IPS-20b (cell line): ENCODE data around the gene PTPN2.
"Not testable (repeated sequence)": the region's sequence is repeated elsewhere in the genome, so short reads cannot be mapped to it uniquely, and the experiment has no call there.

ENCODE experiments used
- H3K27ac ChIP-seq: one replicate; pipeline ENCODE4 v1.5.1; 2013; ENCODE audit warnings: low read length
- H3K27me3 ChIP-seq: 2 replicates; pipeline ENCODE4 v1.6.1; 2013; ENCODE audit warnings: mild to moderate bottlenecking, low read length, inconsistent platforms; ENCODE audit not compliant: insufficient read depth
- H3K36me3 ChIP-seq: 2 replicates; pipeline ENCODE4 v1.6.1; 2013; ENCODE audit warnings: low read depth, mild to moderate bottlenecking, inconsistent platforms, low read length, moderate library complexity; ENCODE audit not compliant: insufficient read depth
- H3K4me1 ChIP-seq: 2 replicates; pipeline ENCODE4 v1.6.1; 2013; ENCODE audit warnings: mild to moderate bottlenecking, control low read depth, inconsistent platforms, low read length, moderate library complexity; ENCODE audit not compliant: insufficient read depth
- H3K4me3 ChIP-seq: 2 replicates; pipeline ENCODE4 v1.5.1; 2013; ENCODE audit warnings: mild to moderate bottlenecking, low read length, inconsistent platforms
- H3K9ac ChIP-seq: 2 replicates; pipeline ENCODE4 v1.6.1; 2013; ENCODE audit warnings: low read depth, mild to moderate bottlenecking, inconsistent platforms, low read length, moderate library complexity
- H3K9me3 ChIP-seq: 2 replicates; pipeline ENCODE4 v1.6.1; 2013; ENCODE audit warnings: mild to moderate bottlenecking, low read depth, low read length, inconsistent platforms; ENCODE audit not compliant: insufficient read depth

The PTPN2 gene

GRCh38 chr18:12779456-12779855 lies 104.6 kb downstream of the PTPN2 start:
- H3K9me3 ChIP-seq: no peaks in the 10 kb centered on the region

GRCh38 chr18:12779043-12779442 lies 105.0 kb downstream of the PTPN2 start:
- Histone ChIP-seq H3K4me1 (no peaks in the 10 kb centered on the region), H3K36me3 (no peaks in the 10 kb centered on the region), H3K4me3 (no peak overlapping the region), H3K27me3 (no peaks in the 10 kb centered on the region), H3K9ac (no peak overlapping the region), H3K27ac (no peak overlapping the region), H3K9me3 (no peaks in the 10 kb centered on the region)

More at GRCh38 chr18:12779456-12779855, 104.6 kb downstream of the PTPN2 start:
- Histone ChIP-seq H3K27ac (no peak overlapping the region), H3K4me3 (no peak overlapping the region), H3K27me3 (no peaks in the 10 kb centered on the region), H3K4me1 (no peaks in the 10 kb centered on the region), H3K9ac (no peak overlapping the region), H3K36me3 (no peaks in the 10 kb centered on the region)

GRCh38 chr18:12777500-12777944 lies 106.5 kb downstream of the PTPN2 start:
- Histone ChIP-seq H3K27ac (no peak overlapping the region), H3K27me3 (no peaks in the 10 kb centered on the region), H3K36me3 (no peaks in the 10 kb centered on the region), H3K9ac (no peak overlapping the region), H3K4me3 (no peak overlapping the region), H3K9me3 (no peaks in the 10 kb centered on the region), H3K4me1 (no peaks in the 10 kb centered on the region)

GRCh38 chr18:12776821-12777471 lies 107.1 kb downstream of the PTPN2 start:
- H3K4me1 ChIP-seq: no peaks in the 10 kb centered on the region
- no peaks in the 10 kb centered on the region for H3K9me3 ChIP-seq
- H3K9ac ChIP-seq: no peak overlapping the region
- no peak overlapping the region for H3K4me3 ChIP-seq
- no peaks in the 10 kb centered on the region for H3K36me3 ChIP-seq
- H3K27me3 ChIP-seq: no peaks in the 10 kb centered on the region
- H3K27ac ChIP-seq: no peak overlapping the region

DNA sequence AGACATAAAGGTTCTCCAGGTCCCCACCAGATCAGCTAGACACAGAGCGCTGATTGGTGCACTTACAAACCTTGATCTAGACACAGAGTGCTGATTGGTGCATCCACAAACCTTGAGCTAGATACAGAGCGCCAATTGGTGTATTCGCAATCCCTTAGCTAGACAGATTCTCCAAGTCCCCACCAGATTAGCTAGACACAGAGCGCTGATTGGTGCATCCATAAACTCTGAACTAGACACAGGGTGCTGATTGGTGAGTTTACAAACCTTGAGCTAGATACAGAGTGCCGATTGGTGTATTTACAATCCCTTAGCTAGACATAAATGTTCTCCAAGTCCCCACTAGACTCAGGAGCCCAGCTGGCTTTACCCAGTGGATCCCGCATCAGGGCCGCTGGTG lies 107.6 kb downstream of the PTPN2 start:
- not testable (repeated sequence) for H3K4me1 ChIP-seq, H3K9ac ChIP-seq, H3K36me3 ChIP-seq, H3K27ac ChIP-seq, H3K9me3 ChIP-seq, H3K4me3 ChIP-seq, H3K27me3 ChIP-seq

DNA sequence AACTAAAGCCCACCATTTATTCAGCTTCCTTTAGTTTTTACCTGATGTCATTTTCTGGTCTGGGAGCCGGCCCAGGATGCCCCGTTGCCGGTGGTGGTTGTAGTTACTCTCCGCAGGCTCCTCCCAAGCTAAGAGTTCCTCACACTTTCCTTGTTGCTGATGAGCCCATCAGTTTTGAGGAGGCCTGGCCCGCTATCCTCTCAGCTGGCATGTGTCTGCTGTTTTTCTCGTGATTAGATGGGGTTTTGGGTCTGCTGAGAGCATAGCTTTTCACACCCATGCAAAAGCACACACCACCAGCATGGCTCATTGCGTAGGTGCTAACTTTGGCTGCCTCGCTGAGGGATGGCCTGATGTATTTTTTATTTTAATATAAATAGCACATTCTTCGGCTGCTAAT lies 109.1 kb downstream of the PTPN2 start:
- no peaks in the 10 kb centered on the region for H3K9me3 ChIP-seq
- no peaks in the 10 kb centered on the region for H3K4me1 ChIP-seq
- H3K9ac ChIP-seq: no peak overlapping the region
- H3K36me3 ChIP-seq: no peaks in the 10 kb centered on the region
- no peak overlapping the region for H3K4me3 ChIP-seq
- no peaks in the 10 kb centered on the region for H3K27me3 ChIP-seq
- H3K27ac ChIP-seq: no peak overlapping the region

DNA sequence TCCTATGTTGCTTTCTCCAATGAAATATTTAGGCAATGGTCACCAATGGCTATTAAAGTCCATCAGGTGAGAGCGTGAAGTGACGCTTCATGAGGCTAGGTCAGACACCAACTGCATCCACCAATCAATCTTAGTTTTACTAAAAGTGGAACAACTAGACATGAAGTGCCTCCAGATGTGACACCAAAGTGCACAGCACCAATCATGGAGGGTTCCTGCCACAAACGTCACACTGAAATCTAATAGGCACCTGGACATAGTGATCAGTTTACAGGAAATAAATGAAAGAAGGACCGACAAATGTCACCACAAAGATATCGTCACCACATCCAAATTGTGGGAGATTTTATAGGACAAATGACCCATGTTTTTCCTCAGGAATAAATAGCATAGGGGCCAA lies 110.7 kb downstream of the PTPN2 start:
- no peaks in the 10 kb centered on the region for H3K9me3 ChIP-seq
- no peak overlapping the region for H3K4me3 ChIP-seq
- no peaks in the 10 kb centered on the region for H3K36me3 ChIP-seq

DNA sequence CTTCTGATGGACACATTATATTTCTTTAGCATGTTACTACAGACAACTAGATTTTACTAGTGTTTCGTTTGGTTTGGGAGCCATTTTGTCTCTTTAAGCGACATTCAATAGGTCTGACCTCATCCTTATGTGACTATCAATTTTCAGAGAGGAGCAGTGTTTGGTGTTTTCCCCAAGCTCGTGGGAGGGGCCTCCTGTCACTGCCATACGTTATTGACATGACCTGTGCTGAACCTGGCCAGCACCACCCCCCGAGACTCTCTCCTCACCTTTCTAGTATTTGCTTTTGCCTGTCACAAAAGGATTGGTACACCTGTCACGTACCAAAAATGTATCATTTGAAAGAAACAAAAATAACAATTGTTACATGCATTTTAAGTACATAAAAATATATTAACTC lies 111.9 kb downstream of the PTPN2 start:
- H3K27ac ChIP-seq: no peak overlapping the region
- H3K36me3 ChIP-seq: no peaks in the 10 kb centered on the region
- H3K4me3 ChIP-seq: no peak overlapping the region
- no peaks in the 10 kb centered on the region for H3K4me1 ChIP-seq
- H3K9me3 ChIP-seq: no peaks in the 10 kb centered on the region
- no peak overlapping the region for H3K9ac ChIP-seq
- H3K27me3 ChIP-seq: no peaks in the 10 kb centered on the region

More for the DNA sequence above, 110.7 kb downstream of the PTPN2 start:
- Histone ChIP-seq H3K9ac (no peak overlapping the region), H3K4me1 (no peaks in the 10 kb centered on the region), H3K27me3 (no peaks in the 10 kb centered on the region), H3K27ac (no peak overlapping the region)

- no peak overlapping the region for H3K4me3 ChIP-seq
- no peaks in the 10 kb centered on the region for H3K27me3 ChIP-seq
- no peak overlapping the region for H3K9ac ChIP-seq
- H3K4me1 ChIP-seq: peaks cover 4% of the 10 kb centered on the region; the same call in 1 of the 2 replicates
- no peak overlapping the region for H3K27ac ChIP-seq
- H3K9me3 ChIP-seq: no peaks in the 10 kb centered on the region
- no peaks in the 10 kb centered on the region for H3K36me3 ChIP-seq
These were observed 113.4 kb downstream of the PTPN2 start for GRCh38 chr18:12770469-12771219.

- Histone ChIP-seq H3K4me3 (no peak overlapping the region), H3K4me1 (peaks cover 4% of the 10 kb centered on the region; the same call in 1 of the 2 replicates), H3K9ac (no peak overlapping the region), H3K27ac (no peak overlapping the region), H3K27me3 (no peaks in the 10 kb centered on the region), H3K36me3 (no peaks in the 10 kb centered on the region), H3K9me3 (no peaks in the 10 kb centered on the region)
These were observed 114.2 kb downstream of the PTPN2 start for GRCh38 chr18:12769644-12770440.

GRCh38 chr18:12769136-12769535 lies 114.9 kb downstream of the PTPN2 start:
- H3K9ac ChIP-seq: no peak overlapping the region
- no peaks in the 10 kb centered on the region for H3K36me3 ChIP-seq
- no peaks in the 10 kb centered on the region for H3K9me3 ChIP-seq
- H3K4me1 ChIP-seq: peaks cover 4% of the 10 kb centered on the region; the same call in 1 of the 2 replicates
- H3K4me3 ChIP-seq: no peak overlapping the region
- H3K27me3 ChIP-seq: no peaks in the 10 kb centered on the region
- no peak overlapping the region for H3K27ac ChIP-seq
